ENCODE measurements around the gene CTAGE9.
A peak's percentile ranks its signal among the peaks of the same experiment; 100 is the strongest.
"Not testable (repeated sequence)": the region's sequence is repeated elsewhere in the genome, so short reads cannot be mapped to it uniquely, and the experiment has no call there.

CTAGE9 gene

GRCh38 chr6:131730264-131730663 lies 19.4 kb upstream of the CTAGE9 start:
- no peak for DNase-seq (ENCODE audit: low read depth in 2 of 3, low spot score in 1 of 3)

GRCh38 chr6:131729550-131729949 lies 18.7 kb upstream of the CTAGE9 start:
- no peak for DNase-seq (ENCODE audit: low read depth in 2 of 3, low spot score in 1 of 3)

- DNase-seq (ENCODE audit: low read depth in 2 of 3, low spot score in 1 of 3), result no peak
Measured at GRCh38 chr6:131728296-131728939, 17.6 kb upstream of the CTAGE9 start.

DNA sequence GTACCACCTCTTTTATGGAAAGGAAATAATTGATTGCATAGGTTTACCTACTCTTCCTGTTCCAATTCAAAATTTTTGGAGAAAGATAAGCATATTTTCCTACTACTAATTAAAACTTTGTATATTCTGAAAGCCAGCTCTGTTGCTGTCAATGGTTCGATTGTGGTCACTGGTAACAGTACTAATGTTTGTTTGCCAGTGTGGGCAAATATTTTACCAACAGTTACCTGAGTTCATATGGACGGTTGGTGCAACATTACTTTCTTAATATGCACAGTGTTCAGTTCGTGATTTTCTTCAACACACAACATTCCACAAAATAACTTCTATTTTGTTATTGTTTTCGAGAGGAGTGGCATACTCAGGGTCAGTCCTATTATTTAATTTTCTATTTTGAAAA lies 17.1 kb upstream of the CTAGE9 start:
- DNase-seq (ENCODE audit: low read depth in 2 of 3, low spot score in 1 of 3), result no peak

- no peak for DNase-seq (ENCODE audit: low read depth in 2 of 3, low spot score in 1 of 3)
Measured at GRCh38 chr6:131727467-131727866, 16.6 kb upstream of the CTAGE9 start.

GRCh38 chr6:131724114-131724513 lies 13.3 kb upstream of the CTAGE9 start:
- no peak for DNase-seq (ENCODE audit: low read depth in 2 of 3, low spot score in 1 of 3)

- DNase-seq (ENCODE audit: low read depth in 2 of 3, low spot score in 1 of 3), result no peak
Measured at GRCh38 chr6:131721161-131721560, 10.3 kb upstream of the CTAGE9 start.

- DNase-seq (ENCODE audit: low read depth in 2 of 3, low spot score in 1 of 3), result no peak
Measured at GRCh38 chr6:131717836-131718542, 7.2 kb upstream of the CTAGE9 start.

DNA sequence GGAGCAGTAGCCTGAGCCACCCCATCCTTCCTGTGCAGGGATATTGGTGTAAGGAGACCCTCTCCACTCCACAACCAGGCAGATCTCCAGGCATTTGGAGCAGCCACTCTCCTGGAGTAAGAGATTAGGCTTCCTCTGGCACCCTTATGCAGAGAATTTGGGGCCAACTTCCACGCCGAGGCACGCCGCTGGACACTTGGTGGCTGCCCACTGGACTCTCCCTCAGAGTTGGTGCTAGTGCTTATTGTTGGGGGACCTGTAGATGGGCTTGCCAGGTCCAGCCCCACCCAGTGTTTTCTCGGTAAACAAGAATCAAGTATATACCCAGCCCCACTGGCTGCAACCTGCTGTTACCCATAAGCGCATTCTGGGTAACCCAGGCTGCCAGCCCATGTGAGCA lies 4.8 kb upstream of the CTAGE9 start:
- DNase-seq (ENCODE audit: low read depth in 2 of 3, low spot score in 1 of 3), result not testable (repeated sequence)

GRCh38 chr6:131703905-131704304 lies 6.9 kb downstream of the CTAGE9 start:
- not testable (repeated sequence) for DNase-seq (ENCODE audit: low read depth in 2 of 3, low spot score in 1 of 3)

GRCh38 chr6:131700851-131701250 lies 10.0 kb downstream of the CTAGE9 start:
- DNase-seq (ENCODE audit: low read depth in 2 of 3, low spot score in 1 of 3), result not testable (repeated sequence)

DNA sequence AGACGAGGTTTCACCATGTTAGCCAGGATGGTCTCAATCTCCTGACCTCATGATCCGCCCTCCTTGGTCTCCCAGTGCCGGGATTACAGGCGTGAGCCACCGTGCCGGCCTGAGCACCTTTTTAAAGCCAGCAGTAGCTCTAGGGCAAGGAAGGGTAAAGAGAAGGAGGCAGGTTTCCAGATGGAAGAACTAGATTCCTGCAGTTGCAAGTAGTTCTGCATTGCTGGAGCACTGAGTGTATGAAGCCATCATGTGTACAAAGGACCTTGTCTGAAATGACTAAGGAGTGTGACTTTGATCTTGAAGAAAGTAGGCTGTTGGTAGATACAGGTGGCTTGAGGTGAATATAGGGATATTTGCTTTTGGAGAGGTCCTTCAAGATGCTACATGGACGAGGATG lies 13.9 kb downstream of the CTAGE9 start:
- no peak for DNase-seq (ENCODE audit: low read depth in 2 of 3, low spot score in 1 of 3)

DNA sequence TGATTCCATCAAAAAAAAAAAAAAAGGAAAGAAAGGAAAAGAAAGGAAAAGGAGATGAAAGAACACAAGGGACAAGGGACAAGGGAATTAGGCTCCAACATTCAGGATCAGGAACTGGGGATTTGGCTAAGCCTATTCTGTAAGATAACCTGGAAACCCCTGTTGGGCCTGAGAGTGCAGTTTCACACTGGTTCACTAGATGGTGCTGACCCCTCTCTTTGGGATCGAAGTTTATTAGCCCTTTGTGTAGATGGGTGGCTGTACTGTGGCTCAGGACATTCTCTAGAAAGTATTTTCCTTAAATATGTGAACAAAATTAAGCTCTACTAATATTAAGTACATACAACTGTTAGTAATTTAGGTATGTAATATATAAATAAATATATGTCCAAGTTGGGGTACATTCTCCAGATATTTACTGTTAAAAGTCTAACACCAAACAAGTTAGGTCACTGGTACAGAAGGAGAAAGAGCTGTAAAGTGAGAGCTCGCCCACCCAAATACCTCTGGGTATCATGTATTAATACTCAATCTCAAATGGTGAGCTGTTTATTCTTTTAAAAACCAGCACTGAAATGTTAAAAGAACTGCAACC lies 15.9 kb downstream of the CTAGE9 start:
- peak in 1 of 3 donors; percentile 32 for DNase-seq (ENCODE audit: low read depth in 2 of 3, low spot score in 1 of 3)

DNA sequence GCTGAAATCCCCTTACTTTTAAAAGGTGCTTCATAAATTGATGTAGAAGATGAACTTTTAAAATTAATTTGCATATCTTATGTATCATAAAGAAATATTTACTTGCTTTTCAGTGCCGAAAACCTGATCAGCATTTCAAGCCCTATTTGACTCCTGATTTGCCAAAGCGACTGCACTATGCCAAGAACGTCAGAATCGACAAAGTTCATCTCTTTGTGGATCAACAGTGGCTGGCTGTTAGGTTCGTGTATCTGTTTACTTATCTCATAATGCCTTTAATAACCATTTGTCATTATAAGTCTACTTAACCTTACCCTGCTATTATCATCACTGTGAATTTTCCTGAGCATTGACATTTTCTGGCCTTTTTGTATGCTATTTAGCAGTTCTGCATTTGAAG lies 17.4 kb downstream of the CTAGE9 start:
- no peak for DNase-seq (ENCODE audit: low read depth in 2 of 3, low spot score in 1 of 3)

DNA sequence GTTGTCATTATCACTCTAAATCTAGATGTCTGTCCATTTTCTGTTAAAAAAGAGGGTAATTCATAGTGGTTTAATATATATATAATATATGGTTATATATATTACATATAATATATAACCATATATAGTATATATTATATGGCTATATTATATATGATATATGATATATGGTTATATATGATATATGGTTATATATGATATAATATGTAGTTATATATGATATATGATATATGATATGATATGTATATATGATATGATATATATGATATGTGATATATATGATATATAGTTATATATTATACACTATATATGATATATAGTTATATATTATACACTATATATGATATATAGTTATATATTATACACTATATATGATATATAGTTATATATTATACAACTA lies 18.2 kb downstream of the CTAGE9 start:
- DNase-seq (ENCODE audit: low read depth in 2 of 3, low spot score in 1 of 3), result no peak

- no peak for DNase-seq (ENCODE audit: low read depth in 2 of 3, low spot score in 1 of 3)
Measured at GRCh38 chr6:131692031-131692430, 18.8 kb downstream of the CTAGE9 start.

DNA sequence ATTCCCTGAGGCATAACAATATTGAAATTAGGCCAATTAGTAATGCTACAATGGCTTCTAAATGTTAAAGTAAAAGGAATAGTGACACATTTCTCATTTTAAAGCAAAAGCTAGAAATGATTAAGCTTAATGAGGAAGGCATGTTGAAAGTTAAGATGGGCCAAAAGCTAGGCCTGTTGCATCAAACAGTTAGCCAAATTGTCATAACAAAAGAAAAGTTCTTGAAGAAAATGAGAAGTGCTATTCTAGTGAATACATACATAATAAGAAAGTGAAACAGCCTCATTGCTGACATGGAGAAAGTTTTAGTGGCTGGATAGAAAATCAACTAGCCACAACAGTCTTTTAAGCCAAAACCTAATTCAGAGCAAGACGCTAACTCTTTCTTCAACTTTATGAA lies 22.5 kb downstream of the CTAGE9 start:
- DNase-seq (ENCODE audit: low read depth in 2 of 3, low spot score in 1 of 3), result no peak

DNA sequence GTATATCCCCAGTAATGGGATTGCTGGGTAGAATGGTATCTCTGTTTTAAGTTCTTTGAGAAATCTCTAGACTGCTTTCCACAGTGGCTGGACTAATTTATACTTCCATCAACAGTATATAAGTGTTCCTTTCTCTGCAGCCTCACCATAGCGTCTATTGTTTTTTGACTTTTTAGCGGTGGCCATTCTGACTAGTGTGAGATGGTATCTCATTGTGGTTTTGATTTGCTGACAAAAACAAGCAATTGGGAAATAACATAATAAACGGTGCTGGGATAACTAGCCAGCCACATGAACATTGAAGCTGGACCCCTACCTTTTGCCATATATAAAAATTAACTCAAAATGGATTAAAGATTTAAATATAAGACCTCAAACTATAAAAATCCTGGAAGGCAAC lies 23.8 kb downstream of the CTAGE9 start:
- DNase-seq (ENCODE audit: low read depth in 2 of 3, low spot score in 1 of 3), result no peak

GRCh38 chr6:131685266-131685780 lies 25.5 kb downstream of the CTAGE9 start:
- peak in 1 of 3 donors; percentile 13 for DNase-seq (ENCODE audit: low read depth in 2 of 3, low spot score in 1 of 3)

DNA sequence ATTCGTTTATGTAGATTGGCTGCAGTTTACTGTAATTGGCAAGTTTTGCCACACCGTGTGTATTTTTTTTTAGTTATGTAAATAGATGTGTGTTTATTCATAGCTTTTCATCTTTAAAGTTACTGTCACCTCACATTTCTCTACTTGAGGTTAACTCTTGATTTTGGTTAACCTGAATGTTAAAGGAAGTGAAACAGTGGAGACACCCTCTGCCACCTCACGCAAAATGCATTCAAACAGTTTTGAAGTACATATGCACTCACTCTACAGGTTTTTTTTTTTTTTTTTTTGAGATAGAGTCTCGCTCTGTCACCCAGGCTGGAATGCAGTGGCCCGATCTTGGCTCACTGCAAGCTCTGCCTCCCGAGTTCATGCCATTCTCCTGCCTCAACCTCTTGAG lies 27.3 kb downstream of the CTAGE9 start:
- no peak for DNase-seq (ENCODE audit: low read depth in 2 of 3, low spot score in 1 of 3)

DNA sequence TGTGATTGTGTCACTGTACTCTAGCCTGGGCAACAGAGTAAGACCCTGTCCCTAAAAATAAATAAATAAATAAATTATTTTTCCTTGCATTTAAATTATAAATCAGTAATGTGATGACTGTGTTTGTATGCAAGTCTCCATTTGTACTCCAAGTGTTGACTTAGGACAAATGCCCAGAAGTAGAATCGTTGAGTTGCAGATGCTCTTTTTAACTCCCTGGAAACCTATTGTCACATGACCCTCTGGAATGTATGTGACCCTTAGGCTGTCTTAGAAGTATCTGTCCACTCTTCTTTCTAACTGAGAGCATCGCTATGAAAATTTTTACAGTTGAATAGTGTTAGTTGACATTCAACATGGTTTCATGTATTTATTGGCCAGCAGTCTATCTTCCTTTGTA lies 28.4 kb downstream of the CTAGE9 start:
- no peak for DNase-seq (ENCODE audit: low read depth in 2 of 3, low spot score in 1 of 3)

DNA sequence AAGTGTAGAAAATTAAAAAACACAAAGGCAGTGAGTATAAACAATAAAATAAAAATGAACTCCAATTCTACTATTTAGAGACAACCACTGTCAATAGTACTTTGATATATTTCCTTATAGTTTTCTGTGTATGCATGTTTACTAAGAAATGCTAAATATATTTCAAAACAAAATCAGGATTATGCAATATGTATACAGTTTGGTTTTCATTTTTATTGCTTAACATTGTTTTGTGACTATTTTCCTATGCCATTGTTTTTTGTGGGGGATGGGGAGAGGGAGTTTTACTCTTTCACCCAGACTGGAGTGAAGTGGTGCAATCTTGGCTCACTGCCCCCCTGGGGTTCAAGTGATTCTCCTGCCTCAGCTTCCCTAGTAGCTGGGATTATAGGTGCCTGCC lies 29.2 kb downstream of the CTAGE9 start:
- no peak for DNase-seq (ENCODE audit: low read depth in 2 of 3, low spot score in 1 of 3)
